ENCODE results near the gene JMY. TPM values are rescaled to one million over a fixed set of nuclear protein-coding genes. Genes with fewer than 3 reads are reported as not detected.

Gene JMY
- total RNA-seq, 1 experiment from 2014 or later: 11.3 TPM

GRCh38 chr5:79269733-79270166, 33.8 kb downstream of the JMY start:
- Histone ChIP-seq H3K4me3 (ENCODE audit: low read depth, low read length) (no peak overlapping the region), H3K36me3 (ENCODE audit: control insufficient read depth, insufficient read depth, low read length) (no peaks in the 10 kb centered on the region), H3K4me1 (no peaks in the 10 kb centered on the region), H3K9me3 (no peaks in the 10 kb centered on the region), H3K27me3 (replicated peaks; ENCODE audit: control insufficient read depth, insufficient read depth, low read length) (no peaks in the 10 kb centered on the region)
- ChIA-PET POLR2A (no interaction called here), CTCF (no interaction called here)
- Mint-ChIP-seq H3K4me3 (ENCODE audit: unreplicated experiment) (no peak overlapping the region), H3K36me3 (ENCODE audit: insufficient read depth, unreplicated experiment) (peaks cover 9% of the 10 kb centered on the region), H3K9me3 (ENCODE audit: unreplicated experiment) (no peaks in the 10 kb centered on the region), H3K27me3 (ENCODE audit: insufficient read depth, unreplicated experiment) (no peaks in the 10 kb centered on the region), H3K27ac (ENCODE audit: unreplicated experiment) (no peak overlapping the region), H3K4me1 (ENCODE audit: low read depth, unreplicated experiment) (no peaks in the 10 kb centered on the region)
- intact Hi-C loops (cut with micrococcal nuclease; ENCODE audit: unreplicated experiment): no loop called here
- DNase-seq: peak in 1 of 2 experiments; percentile 6
- BruUV-seq (replicated peaks): no TSS peak
- no peak for TF ChIP-seq CTCF (IDR thresholded peaks at IDR 0.05; ENCODE audit: insufficient read depth in 1 of 2, low read depth in 1 of 2, low read length in 1 of 2, severe bottlenecking in 1 of 2, unreplicated experiment in 1 of 2)

- Mint-ChIP-seq H3K27me3 (ENCODE audit: insufficient read depth, unreplicated experiment) (no peaks in the 10 kb centered on the region), H3K4me3 (ENCODE audit: unreplicated experiment) (no peak overlapping the region), H3K9me3 (ENCODE audit: unreplicated experiment) (no peaks in the 10 kb centered on the region), H3K27ac (ENCODE audit: unreplicated experiment) (no peak overlapping the region), H3K36me3 (ENCODE audit: insufficient read depth, unreplicated experiment) (peaks cover 9% of the 10 kb centered on the region), H3K4me1 (ENCODE audit: low read depth, unreplicated experiment) (no peaks in the 10 kb centered on the region)
- H3K9me3 ChIP-seq: no peaks in the 10 kb centered on the region
- BruUV-seq (replicated peaks): no TSS peak
- H3K4me3 ChIP-seq (ENCODE audit: low read depth, low read length): no peak overlapping the region
- no peaks in the 10 kb centered on the region for H3K27me3 ChIP-seq (replicated peaks; ENCODE audit: control insufficient read depth, insufficient read depth, low read length)
- ChIA-PET POLR2A (no interaction called here), CTCF (no interaction called here)
- H3K36me3 ChIP-seq (ENCODE audit: control insufficient read depth, insufficient read depth, low read length): no peaks in the 10 kb centered on the region
- TF ChIP-seq CTCF (IDR thresholded peaks at IDR 0.05; ENCODE audit: insufficient read depth in 1 of 2, low read depth in 1 of 2, low read length in 1 of 2, severe bottlenecking in 1 of 2, unreplicated experiment in 1 of 2): no peak
- intact Hi-C loops (cut with micrococcal nuclease; ENCODE audit: unreplicated experiment): no loop called here
- H3K4me1 ChIP-seq: no peaks in the 10 kb centered on the region
- DNase-seq: no peak
These were observed 37.4 kb downstream of the JMY start for GRCh38 chr5:79273341-79273740.

- no peak overlapping the region for H3K4me3 Mint-ChIP-seq (ENCODE audit: unreplicated experiment)
- no peaks in the 10 kb centered on the region for H3K4me1 Mint-ChIP-seq (ENCODE audit: low read depth, unreplicated experiment)
- no peak overlapping the region for H3K27ac Mint-ChIP-seq (ENCODE audit: unreplicated experiment)
- Histone ChIP-seq H3K36me3 (ENCODE audit: control insufficient read depth, insufficient read depth, low read length) (no peaks in the 10 kb centered on the region; the same call in 1 of the 2 replicates), H3K4me1 (no peaks in the 10 kb centered on the region), H3K27me3 (replicated peaks; ENCODE audit: control insufficient read depth, insufficient read depth, low read length) (no peaks in the 10 kb centered on the region), H3K4me3 (ENCODE audit: low read depth, low read length) (no peak overlapping the region), H3K9me3 (no peaks in the 10 kb centered on the region)
- no TSS peak for BruUV-seq (replicated peaks)
- H3K9me3 Mint-ChIP-seq (ENCODE audit: unreplicated experiment): no peaks in the 10 kb centered on the region
- H3K27me3 Mint-ChIP-seq (ENCODE audit: insufficient read depth, unreplicated experiment): no peaks in the 10 kb centered on the region
- TF ChIP-seq CTCF (IDR thresholded peaks at IDR 0.05; ENCODE audit: insufficient read depth in 1 of 2, low read depth in 1 of 2, low read length in 1 of 2, severe bottlenecking in 1 of 2, unreplicated experiment in 1 of 2): no peak
- no peak for DNase-seq
- CTCF ChIA-PET: no interaction called here
- H3K36me3 Mint-ChIP-seq (ENCODE audit: insufficient read depth, unreplicated experiment): peaks cover 6% of the 10 kb centered on the region
- intact Hi-C loops (cut with micrococcal nuclease; ENCODE audit: unreplicated experiment): no loop called here
- POLR2A ChIA-PET: no interaction called here
These were observed 48.9 kb downstream of the JMY start for GRCh38 chr5:79284846-79285245.

All from Caco-2 (cell line).